ENCODE results near the gene SMARCAL1.

The SMARCAL1 gene

GRCh38 chr2:216392945-216393840 is 19.1 kb upstream of the SMARCAL1 start:
- no peak for DNase-seq

- no peak for DNase-seq
Observed at GRCh38 chr2:216394881-216395280, 17.4 kb upstream of the SMARCAL1 start.

- no peak for DNase-seq
Observed at GRCh38 chr2:216399621-216400020, 12.7 kb upstream of the SMARCAL1 start.

GRCh38 chr2:216402751-216403150 is 9.5 kb upstream of the SMARCAL1 start:
- DNase-seq: no peak

DNA sequence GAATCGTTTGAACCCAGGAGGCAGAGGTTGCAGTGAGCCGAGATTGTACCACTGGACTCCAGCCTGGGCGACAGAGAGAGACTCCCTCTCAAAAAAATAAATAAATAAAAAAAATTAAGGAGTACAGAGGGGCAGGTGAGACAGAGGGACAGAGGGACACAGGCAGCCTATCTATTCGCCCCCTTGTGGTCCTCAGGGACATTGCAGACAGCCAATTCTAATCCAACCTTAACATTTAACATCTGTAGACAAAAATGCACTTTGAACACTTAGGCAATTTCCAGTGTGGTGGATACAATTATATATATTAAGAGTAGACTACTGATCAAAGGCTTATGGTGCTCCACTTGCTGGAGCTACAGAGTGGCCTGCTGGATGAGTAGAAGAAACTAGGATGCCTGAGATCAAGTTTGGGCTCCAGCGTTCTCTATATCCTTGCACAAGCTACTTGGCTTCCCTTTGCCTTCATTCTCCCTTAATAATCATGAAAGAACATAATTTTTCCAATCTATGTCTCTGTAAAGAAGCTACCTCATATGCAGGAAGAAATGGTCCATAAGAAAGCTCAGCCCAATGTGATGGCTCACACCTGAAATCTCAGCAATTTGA is 8.2 kb upstream of the SMARCAL1 start:
- DNase-seq: peak; percentile 36

DNA sequence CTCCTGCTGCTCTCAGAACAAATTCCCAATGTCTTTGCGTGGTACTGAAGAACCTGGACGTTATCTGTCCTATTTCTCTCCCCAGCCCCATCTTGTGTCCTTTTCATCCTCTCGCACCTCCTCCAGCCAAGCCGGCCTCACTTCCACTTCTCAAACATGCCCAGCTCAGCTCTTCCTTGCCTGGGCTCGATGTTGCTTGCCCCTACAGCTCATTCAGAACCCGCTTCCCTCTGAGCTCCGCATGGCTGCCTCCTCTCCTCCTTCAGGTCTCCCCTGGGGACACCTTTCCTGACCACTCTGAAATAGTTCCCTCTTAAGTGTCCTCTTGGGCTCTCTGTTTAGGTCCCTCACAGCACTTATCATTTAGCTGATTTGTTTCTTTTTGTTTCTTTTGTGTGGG is 6.7 kb upstream of the SMARCAL1 start:
- no peak for DNase-seq

- DNase-seq: no peak
Observed at GRCh38 chr2:216406826-216407225, 5.5 kb upstream of the SMARCAL1 start.

DNA sequence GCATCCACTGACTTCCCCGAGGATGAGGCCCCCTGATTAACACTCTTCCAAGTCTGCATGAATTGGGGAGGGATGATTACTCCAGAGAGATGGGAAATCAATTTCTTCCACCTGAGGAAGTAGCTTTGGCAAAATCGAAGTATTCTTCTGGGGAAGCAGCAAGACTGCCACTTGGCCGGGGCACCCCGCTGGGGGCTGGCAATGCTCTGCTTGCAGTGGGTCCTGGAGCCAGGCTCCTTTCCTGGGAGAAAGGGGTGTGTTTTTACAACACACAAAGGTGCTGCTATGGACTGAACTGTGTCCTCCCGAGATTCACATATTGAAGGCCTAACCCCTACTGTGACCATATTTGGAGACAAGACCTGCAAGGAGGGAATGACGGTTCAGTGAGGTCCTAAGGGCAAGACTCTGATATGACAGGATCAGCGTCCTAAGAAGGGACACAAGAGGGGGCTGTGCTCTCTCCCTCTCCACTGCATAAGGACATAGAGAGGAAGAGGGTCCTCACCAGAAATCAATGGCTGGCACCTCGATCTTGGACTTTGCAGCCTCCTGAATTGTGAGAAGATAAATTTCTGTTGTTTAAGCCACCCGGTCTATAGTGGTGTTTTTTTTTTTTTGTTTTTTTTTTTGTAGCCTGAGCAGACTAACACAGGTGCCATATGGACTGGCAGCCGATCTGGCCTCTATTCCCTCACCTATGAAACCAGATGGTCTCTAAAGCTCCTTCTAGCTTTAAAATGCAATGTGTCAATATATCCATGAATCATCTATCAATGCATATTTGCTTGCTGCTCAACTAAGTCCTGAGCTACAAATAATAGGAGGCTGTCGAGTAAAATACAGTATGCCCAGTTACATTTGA is 3.6 kb upstream of the SMARCAL1 start:
- no peak for DNase-seq

- no peak for DNase-seq
Observed at GRCh38 chr2:216410550-216410949, 1.7 kb upstream of the SMARCAL1 start.

DNA sequence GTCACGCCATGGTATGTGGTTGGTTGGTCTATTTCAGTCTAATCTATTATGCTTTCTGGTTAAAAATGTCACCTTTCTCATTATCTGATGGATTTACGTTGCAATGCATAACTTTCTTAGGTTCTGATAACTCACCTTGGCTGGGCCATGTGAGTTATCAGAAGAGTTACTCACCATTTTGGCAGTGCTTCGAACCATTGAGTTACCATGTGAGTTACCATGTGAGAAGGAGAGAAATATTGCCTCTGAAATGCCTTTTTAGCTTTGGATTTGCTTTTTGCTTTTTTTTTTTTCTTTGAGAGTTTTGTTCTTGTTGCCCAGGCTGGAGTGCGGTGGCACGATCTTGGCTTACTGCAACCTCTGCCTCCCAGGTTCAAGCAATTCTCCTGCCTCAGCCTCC is 1.6 kb downstream of the SMARCAL1 start:
- DNase-seq: no peak

- DNase-seq: no peak
Observed at GRCh38 chr2:216414772-216415319, 2.6 kb downstream of the SMARCAL1 start.

DNA sequence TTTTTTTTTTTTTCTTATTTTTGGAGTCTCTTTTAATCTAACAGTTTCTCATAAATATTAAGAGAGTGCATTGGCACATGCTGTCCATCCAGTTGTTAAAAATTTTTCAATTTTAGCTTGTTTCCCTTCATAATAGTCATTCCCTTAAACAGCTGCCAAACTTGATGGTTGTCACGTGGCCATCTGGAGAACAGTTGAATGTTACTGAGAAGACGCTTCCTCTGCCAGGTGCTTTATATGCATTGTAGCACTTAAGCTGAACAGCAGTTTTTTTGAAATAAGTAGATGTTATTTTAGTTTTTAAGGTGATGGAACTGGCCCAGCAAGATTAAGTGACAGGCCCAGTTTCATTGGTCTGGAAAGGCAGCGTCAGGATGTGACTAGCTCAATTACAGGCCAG is 3.3 kb downstream of the SMARCAL1 start:
- DNase-seq: no peak

DNA sequence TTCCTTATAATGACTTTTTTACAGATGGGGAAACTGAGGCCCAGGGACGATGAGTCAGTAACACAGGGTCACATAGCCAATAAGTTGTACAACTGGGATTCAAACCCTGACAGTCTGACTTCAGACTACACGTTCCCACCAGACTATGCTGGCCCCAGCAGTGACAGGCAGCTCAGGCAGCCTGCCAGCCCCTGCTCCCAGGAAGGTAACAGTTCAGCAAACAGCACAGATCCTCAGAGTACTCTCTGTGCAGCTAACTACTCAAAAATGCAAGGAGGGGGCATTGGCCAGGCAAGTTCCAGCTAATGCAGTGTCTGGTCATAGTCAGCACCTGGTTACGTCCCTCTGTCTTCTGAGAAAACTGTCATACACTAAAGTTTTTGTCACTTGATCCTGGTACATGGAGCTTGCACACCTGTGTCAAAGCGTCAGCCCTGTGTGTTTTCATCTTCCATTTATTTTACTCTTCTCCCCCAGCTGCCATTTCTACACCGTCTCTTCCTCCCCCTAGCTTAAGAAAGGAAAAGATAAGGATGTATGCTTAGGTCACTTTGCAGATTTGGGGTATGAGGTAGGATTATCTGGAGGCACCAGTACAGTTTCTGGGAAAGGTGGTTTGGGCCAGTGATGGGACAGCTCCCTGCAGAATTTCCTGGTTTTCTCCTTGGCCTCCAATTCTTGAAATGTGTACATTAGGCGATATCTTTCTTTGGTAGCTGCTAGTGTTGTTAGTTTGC is 4.5 kb downstream of the SMARCAL1 start:
- no peak for DNase-seq

DNA sequence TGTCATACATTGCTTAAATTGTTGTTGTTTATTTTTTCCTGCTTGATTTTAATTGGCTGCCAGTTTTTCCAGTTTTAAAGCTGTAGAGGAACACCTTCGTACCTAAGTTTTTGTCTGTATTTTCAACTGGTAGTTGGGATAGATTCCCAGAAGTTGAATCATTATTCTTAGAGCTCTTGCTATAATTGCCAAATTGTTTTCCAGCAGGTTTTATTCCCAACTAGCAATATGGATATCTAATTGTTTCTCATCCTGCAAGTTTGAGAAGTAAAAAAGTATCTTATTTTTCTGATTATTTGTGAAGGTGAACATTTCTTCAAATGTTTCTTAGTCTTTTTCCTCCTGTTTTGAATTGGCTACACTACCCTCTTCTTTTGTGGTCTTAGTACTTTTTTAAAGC is 6.7 kb downstream of the SMARCAL1 start:
- DNase-seq: no peak

- no peak for DNase-seq
Observed at GRCh38 chr2:216420367-216421101, 8.2 kb downstream of the SMARCAL1 start.

DNA sequence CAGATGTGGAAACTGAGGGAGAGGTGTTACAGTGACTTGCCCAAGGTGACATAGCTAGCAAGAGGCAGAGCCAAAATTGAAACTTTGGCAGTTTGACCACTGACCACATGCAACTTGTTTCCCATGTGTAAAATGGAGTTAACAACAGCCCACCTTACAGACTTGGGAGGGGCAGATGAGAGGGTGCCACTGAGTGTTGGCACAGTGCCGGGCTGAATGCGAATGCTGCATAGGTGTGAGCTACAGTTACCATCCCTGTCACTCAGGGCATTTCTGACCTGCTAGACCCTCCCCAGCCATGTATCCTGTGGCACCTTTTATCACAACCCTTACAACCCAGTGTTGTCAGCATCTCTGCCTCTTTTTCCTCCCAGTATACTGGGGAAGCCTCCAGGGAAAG is 10.8 kb downstream of the SMARCAL1 start:
- DNase-seq: no peak

DNA sequence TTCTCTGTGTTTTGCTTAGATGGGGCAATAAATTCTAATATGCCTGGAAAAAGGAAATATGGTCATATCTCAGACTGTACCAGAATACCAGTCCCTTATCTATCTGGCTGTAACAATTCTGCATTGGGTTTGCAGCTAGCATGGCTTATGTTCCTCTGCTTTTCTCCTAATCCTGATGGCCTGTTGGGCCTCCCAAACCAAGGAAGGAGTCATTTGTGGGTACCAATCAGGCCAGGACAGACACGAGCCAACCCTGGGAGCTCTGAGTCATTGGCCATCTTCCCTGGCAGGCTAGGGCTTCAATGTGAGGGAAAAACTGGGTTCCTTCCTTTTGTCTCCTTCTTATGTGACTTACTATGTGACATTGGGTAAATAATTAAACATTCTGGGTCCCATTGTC is 12.0 kb downstream of the SMARCAL1 start:
- DNase-seq: no peak

GRCh38 chr2:216425008-216425787 is 12.9 kb downstream of the SMARCAL1 start:
- no peak for DNase-seq

DNA sequence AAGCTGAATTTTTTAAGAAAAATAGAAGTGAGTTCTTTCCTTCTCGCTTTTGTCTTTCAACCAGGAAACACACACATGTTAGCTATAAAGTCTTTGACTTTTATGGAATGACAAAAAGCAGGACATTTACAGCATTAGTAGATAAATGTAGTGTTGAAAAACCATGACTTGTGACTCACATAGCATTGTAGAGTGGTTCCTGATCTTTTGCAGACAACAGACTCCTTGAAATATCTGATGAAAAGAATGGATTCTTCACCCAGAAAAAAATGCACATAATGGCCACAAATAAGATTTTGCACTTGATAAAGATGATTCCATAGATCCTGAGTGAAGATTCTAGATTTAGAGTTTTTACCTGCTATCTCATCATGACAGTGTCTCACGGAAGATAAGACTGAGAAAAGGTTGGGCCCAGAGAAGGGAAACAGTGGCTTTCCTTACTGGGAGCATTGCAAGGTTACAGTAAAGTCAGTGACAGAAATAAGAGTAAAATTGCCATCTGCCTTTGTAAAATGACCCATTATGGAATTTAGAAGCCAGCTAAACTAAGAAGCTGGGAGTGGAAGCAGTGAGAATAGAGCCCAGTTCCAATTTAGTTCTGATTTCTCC is 14.0 kb downstream of the SMARCAL1 start:
- no peak for DNase-seq

GRCh38 chr2:216426938-216427337 is 14.7 kb downstream of the SMARCAL1 start:
- DNase-seq: no peak

All from stimulated activated CD4-positive, alpha-beta T cell treated with anti-CD3 and anti-CD28 coated beads, Interleukin-1b, Interleukin-23, amount 100 ng/mL, for 48 hours (primary cell).